ENCODE data around the gene OR4E1. TPM values are rescaled to one million over a fixed set of nuclear protein-coding genes. Genes with fewer than 3 reads are reported as not detected.
A peak's percentile ranks its signal among the peaks of the same experiment; 100 is the strongest.
"Not testable (repeated sequence)": the region's sequence is repeated elsewhere in the genome, so short reads cannot be mapped to it uniquely, and the experiment has no call there.

Gene OR4E1
- 0.04 TPM for polyA plus RNA-seq (2013, experiment 1 of 2; ENCODE audit: insufficient read length)
- not detected for polyA plus RNA-seq (2013, experiment 2 of 2; ENCODE audit: insufficient read length)

GRCh38 chr14:21673718-21674117 lies at the start of gene OR4E1:
Gene OR4E1, minus strand, starts transcription at chr14:21673818. Its CDS starts 2,883 bp downstream, at chr14:21670935.
- DNase-seq = no peak

DNA sequence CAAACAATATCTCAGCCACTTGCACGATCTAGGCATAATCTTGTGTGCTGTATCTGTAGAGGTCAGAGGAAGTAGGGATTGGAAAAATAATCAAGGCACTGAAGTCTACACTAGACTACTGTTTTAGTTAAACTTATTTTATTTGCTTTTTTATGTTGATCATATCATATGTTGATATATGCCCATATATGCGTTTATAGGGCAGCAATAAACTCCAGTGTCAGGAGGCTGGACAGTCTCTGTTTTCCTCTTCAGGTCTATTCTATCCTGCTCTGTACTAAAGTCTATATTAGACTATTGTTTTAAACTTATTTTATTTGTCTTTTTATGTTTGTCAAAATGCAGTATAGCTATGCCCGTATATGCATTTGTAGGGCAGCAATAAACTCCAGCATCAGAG lies 47.9 kb upstream of the OR4E1 start:
- DNase-seq = no peak

DNA sequence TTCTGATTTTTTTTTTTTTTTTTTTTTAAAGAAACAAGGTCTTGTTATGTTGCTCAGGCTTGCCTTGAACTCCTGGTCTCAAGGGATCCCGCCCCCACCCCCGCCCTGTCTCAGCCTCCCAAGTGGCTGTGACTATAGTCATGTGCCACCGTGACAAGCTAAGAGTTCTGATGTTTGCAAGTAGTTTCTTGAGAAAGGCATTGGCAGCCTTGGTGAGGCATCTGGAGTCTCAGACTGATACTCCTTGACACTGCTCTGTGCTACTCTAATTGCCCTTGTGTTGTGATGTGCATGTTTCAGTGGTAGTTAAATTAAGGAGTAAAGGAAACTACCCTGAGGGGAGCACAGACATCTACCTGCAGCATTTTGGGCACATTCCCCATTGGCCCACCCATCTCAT lies 46.2 kb upstream of the OR4E1 start:
- no peak for DNase-seq

- no peak for DNase-seq
Observed at GRCh38 chr14:21714318-21714929, 40.8 kb upstream of the OR4E1 start.

DNA sequence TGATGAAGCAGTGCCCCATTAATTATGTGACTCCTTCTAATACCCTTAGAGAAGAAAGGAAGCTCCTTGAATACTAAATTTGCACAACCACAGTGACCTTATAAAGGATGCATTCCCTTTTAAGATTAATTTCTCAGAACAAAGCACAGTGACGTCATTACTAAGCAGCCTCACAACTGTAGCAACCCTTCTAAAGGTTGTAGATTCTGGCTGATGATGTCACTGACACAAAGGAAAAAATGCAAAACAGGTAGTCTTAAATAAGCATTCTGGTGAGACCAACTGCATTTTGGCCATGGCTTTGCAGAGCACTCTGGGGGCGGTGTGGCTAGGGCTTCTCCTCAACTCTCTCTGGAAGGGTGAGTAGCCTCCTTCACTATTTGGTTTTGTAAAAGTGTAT lies 38.4 kb upstream of the OR4E1 start:
- DNase-seq = no peak

- DNase-seq = peak; percentile 9
Observed at GRCh38 chr14:21711360-21711961, 37.8 kb upstream of the OR4E1 start.

DNA sequence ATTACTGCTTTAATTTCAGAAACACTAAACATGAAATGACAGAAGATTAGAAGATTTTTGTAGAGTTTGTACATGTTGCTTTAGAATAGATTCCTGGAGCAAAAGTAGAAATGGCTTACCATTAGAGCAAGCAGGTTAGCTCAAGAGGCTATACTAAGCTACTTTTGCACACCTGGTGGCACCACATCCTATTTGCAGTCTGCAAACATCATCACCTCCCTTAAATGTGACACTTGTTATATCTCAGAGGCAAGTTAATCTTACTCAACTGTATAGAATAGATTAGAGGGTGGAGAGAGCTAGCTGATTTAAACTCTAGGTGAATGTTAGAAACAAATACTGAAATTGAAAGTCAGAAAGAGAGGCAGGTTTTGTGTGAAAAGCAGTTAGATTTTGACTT lies 30.7 kb upstream of the OR4E1 start:
- DNase-seq = no peak

- no peak for DNase-seq
Observed at GRCh38 chr14:21703357-21704326, 30.0 kb upstream of the OR4E1 start.

- DNase-seq = no peak
Observed at GRCh38 chr14:21702316-21702715, 28.7 kb upstream of the OR4E1 start.

DNA sequence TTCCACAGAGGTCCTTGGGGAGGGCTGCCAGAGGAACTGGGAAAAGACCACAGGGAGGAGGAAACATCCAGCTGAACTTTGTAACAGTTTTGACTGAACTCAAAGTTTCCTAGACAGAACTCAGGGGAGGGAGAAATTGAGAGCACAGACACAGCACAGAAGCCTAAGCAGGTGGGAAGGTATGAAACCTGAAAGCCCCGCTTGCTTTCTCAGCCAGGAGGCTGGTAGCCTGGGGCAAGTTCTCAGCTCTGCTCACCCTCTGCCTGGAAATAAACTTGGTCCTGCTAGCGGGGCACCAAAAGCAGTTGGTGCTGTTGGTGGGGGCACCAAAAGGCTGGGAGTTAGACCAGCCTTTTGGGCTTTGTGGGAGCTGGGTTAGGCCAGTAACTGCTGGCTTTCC lies 25.9 kb upstream of the OR4E1 start:
- no peak for DNase-seq

- not testable (repeated sequence) for DNase-seq
Observed at GRCh38 chr14:21698538-21698937, 24.9 kb upstream of the OR4E1 start.

GRCh38 chr14:21697662-21698061 lies 24.0 kb upstream of the OR4E1 start:
- DNase-seq = not testable (repeated sequence)

DNA sequence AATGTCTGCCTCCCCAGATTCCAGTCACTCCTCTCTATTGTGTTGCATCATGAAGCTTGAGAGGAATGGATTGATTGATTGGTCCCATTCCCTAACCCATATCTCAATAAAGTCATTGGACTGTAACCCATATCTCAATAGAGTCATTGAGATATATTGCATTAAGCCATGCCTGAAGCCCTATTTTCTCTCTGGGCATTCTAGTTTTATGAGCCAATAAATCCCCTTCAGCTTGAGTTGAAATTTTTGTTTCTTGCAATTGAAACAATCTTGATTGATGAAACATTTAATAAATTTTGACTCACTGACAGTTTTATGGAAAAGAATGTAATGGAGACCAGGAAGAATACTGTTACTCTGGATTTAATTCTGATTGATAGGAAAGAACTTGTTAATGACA lies 20.8 kb upstream of the OR4E1 start:
- no peak for DNase-seq

DNA sequence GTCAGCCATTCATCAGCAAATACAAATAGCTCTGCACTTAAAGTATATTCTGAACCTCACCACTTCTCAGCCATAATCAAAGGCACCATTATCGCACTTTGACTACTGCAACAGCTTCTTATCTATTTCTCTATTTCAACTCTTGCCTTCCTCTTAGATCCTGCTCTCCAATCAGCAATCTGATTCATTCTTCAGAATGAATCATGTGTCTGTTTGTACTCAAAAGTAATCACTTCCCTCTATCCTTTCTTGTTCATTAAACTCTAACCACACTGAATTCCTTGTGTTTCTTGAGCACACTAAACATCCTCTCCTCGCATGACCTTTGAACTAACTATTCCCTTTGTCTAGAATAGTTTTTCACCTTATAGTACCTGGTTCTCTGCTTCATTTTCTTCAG lies 12.8 kb upstream of the OR4E1 start:
- no peak for DNase-seq

DNA sequence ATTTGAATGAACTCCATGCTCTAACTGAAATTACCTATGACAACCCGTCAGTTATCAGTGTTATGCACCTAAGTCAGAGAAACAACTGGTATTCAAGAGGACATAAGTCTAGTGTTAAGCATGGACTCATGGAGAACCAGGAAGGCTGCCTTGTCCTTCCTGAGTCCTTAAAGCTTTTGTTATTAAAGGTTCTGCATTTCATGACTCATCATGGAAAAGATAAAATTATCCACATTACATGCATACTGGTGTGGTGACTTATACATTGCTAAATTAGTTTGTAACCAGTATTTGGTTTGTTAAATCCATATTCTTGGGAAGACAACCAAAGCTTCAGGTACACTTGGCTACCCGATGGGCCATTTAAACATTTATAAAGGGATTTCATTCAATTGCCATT lies 6.5 kb upstream of the OR4E1 start:
- peak; percentile 4 for DNase-seq

- no peak for DNase-seq
Observed at GRCh38 chr14:21675566-21675965, 1.9 kb upstream of the OR4E1 start.

GRCh38 chr14:21672116-21672515 lies 1.5 kb downstream of the OR4E1 start:
- no peak for DNase-seq

GRCh38 chr14:21671371-21671770 lies 2.2 kb downstream of the OR4E1 start:
- DNase-seq = no peak

- no peak for DNase-seq
Observed at GRCh38 chr14:21669284-21669683, 4.3 kb downstream of the OR4E1 start.

- DNase-seq = peak; percentile 4
Observed at GRCh38 chr14:21668377-21668776, 5.2 kb downstream of the OR4E1 start.

- no peak for DNase-seq
Observed at GRCh38 chr14:21656980-21657379, 16.6 kb downstream of the OR4E1 start.

DNA sequence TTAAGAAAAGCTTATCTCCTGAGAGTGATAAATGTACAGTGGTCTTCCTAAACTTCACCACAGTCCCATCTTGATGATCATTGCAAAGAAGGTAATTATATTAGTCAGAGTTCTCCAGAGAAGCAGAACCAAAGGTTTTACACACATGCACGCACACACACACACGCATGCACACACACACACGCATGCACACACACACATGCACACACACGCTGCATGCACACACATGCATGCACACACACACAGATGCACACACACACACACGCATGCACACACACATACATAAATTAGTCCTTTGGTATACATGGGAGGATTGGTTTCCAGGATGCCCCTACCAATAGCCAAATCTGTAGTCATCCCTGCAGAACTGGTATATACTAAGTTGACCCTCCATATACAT lies 19.4 kb downstream of the OR4E1 start:
- no peak for DNase-seq

DNA sequence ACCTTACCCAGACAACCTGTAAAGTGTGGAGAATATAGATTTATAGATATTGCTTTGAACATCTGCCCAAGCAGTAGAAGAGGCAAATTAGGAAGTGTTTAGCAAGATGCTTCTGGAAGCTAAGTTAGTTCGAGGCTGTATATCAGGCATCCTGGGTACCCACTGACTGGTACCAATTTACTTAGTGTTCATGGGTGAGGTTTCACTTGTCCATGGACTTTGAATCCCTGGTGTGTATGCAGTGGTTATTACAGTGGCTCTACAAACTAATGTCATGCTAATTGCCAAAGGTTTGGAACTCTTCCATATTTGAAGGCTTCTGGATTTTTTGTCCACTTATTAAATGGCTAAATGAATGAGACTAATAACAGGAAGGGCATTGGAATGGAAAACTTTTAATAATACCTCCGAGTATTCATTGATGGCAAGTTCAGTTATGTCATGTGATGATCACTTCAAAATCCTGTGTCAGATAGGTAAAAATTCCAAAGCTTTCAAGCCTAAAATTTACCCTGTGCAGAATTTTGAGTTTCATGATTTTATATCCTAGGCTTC lies 20.2 kb downstream of the OR4E1 start, which contains the start of gene OR4E2:
OR4E2 (plus strand) TSS at position 505 of the 555 bp plus-strand sequence. CDS start 11,248 bp downstream, outside the sequence.
- DNase-seq = no peak
